Effector memory CD8-positive, alpha-beta T cell (primary cell): Measurements from ENCODE around the gene NPW.

Experiments used
- ATAC-seq: fragments of 150-1000 bp; cut with Tn5 transposase; replicated peaks from 2 replicates; pipeline ENCODE4 v1.10.0; 2021; ENCODE audit warnings: mild to moderate bottlenecking, moderate library complexity
- DNase-seq, 3 experiments: peaks; one replicate each; pipeline ENCODE4 v3.0.0; 2021
- H3K27ac Mint-ChIP-seq, 2 donors: one replicate each; pipeline ENCODE4 v1.8.0; 2022; ENCODE audit warnings: mild to moderate bottlenecking in 2 of 2, mixed read lengths in 2 of 2, moderate library complexity in 2 of 2
- H3K27me3 Mint-ChIP-seq, 2 donors: one replicate each; pipeline ENCODE4 v1.8.0; 2022; ENCODE audit warnings: mixed read lengths in 2 of 2
- H3K36me3 Mint-ChIP-seq: one replicate; pipeline ENCODE4 v1.8.0; 2022; ENCODE audit warnings: mild to moderate bottlenecking, moderate library complexity, mixed read lengths; ENCODE audit not compliant: insufficient read depth
- H3K4me1 Mint-ChIP-seq, 2 donors: one replicate each; pipeline ENCODE4 v1.8.0; 2022; ENCODE audit warnings: low read depth in 2 of 2, mixed read lengths in 2 of 2
- H3K4me3 Mint-ChIP-seq, 2 donors: one replicate each; pipeline ENCODE4 v1.8.0; 2022; ENCODE audit warnings: mild to moderate bottlenecking in 2 of 2, mixed read lengths in 2 of 2, moderate library complexity in 2 of 2
- H3K9me3 Mint-ChIP-seq, 2 donors: one replicate each; pipeline ENCODE4 v1.8.0; 2022; ENCODE audit warnings: mixed read lengths in 2 of 2

NPW gene

GRCh38 chr16:2058420-2058819, 38.8 kb downstream of the NPW start:
- Mint-ChIP-seq H3K36me3 (peaks cover 31% of the 10 kb centered on the region), H3K27ac (peak overlapping the region in 1 of 2 donors; percentile 77), H3K4me3 (no peak overlapping the region), H3K27me3 (no peaks in the 10 kb centered on the region), H3K4me1 (peaks cover 6% of the 10 kb centered on the region in 2 donors), H3K9me3 (no peaks in the 10 kb centered on the region)
- no peak for ATAC-seq
- DNase-seq: no peak

DNA sequence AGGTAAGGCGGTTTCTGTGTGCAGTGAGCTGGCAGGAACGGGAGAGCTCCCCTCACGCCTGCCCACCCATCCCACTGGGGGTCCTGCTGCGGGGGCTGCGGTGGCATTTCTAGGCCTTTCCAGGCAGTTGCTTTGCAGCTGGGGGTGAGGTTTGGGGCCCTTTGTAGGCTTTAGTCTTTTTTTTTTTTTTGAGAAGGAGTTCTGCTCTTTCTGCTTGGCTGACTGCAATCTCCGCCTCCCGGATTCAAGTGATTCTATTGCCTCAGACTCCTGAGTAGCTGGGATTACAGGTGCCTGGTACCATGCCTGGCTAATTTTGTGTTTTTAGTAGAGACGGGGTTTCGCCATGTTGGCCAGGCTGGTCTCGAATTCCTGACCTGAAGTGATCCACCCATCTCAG, 39.3 kb downstream of the NPW start:
- no peaks in the 10 kb centered on the region for H3K27me3 Mint-ChIP-seq
- no peaks in the 10 kb centered on the region for H3K9me3 Mint-ChIP-seq
- no peak overlapping the region for H3K4me3 Mint-ChIP-seq
- DNase-seq (no peak), ATAC-seq (no peak)
- H3K27ac Mint-ChIP-seq: no peak overlapping the region
- H3K4me1 Mint-ChIP-seq: peaks cover 4 to 6% of the 10 kb centered on the region in 2 donors
- peaks cover 27% of the 10 kb centered on the region for H3K36me3 Mint-ChIP-seq

- DNase-seq (no peak), ATAC-seq (no peak)
- no peaks in the 10 kb centered on the region for H3K27me3 Mint-ChIP-seq
- H3K36me3 Mint-ChIP-seq: peaks cover 26% of the 10 kb centered on the region
- H3K4me1 Mint-ChIP-seq: peaks cover 5 to 6% of the 10 kb centered on the region in 2 donors
- H3K4me3 Mint-ChIP-seq: no peak overlapping the region
- H3K27ac Mint-ChIP-seq: peak overlapping the region in 1 of 2 donors; percentile 12
- no peaks in the 10 kb centered on the region for H3K9me3 Mint-ChIP-seq
These were observed 40.8 kb downstream of the NPW start for GRCh38 chr16:2060346-2060745.

DNA sequence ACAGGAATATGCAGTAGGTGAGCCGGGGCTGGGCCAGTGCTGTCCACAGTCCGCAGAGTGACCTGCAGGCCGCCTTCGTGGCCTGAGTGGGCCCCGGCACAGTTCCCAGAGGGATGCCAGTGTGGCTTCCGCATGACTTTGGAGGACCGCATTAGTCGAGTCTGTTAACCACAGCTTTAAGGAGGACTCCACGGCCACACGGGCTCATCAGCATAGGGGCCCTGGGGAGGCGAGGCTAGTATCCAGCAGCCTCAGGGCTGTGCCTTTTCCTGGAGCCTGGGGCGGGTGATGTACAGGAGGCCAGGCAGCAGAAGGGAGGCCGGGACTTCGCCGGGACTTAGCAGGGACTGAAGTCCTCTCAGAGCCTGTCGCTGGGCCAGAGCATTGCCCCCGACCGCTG, 41.4 kb downstream of the NPW start:
- H3K4me3 Mint-ChIP-seq: no peak overlapping the region
- DNase-seq (no peak), ATAC-seq (no peak)
- H3K9me3 Mint-ChIP-seq: no peaks in the 10 kb centered on the region
- peaks cover 6 to 7% of the 10 kb centered on the region in 2 donors for H3K4me1 Mint-ChIP-seq
- peaks cover 26% of the 10 kb centered on the region for H3K36me3 Mint-ChIP-seq
- H3K27ac Mint-ChIP-seq: no peak overlapping the region
- H3K27me3 Mint-ChIP-seq: no peaks in the 10 kb centered on the region

- Mint-ChIP-seq H3K27ac (no peak overlapping the region), H3K27me3 (no peaks in the 10 kb centered on the region), H3K4me1 (peaks cover 6 to 7% of the 10 kb centered on the region in 2 donors), H3K4me3 (no peak overlapping the region), H3K9me3 (no peaks in the 10 kb centered on the region), H3K36me3 (peaks cover 31% of the 10 kb centered on the region)
- no peak for ATAC-seq
- no peak for DNase-seq
These were observed 41.9 kb downstream of the NPW start for GRCh38 chr16:2061526-2061925.

DNA sequence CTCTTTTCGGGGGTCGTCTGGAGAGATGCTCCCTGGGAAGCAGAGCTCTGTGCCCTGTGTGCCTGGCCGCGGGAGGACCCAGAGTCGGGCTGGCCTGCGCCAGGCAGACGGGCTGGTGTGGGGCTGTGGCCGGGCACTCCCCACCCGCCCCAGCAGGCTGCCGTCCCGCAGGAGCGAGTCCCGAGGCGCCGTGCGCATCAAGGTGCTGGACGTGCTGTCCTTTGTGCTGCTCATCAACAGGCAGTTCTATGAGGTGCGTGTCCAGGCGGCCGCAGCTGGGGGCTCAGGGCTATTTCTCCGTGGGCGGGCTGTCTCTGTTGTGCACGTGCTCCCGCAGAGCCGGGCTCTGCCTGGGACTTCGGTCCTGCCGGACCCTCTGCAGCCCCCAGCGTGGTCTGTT, 43.2 kb downstream of the NPW start:
- Mint-ChIP-seq H3K27ac (no peak overlapping the region), H3K9me3 (no peaks in the 10 kb centered on the region), H3K36me3 (peaks cover 34% of the 10 kb centered on the region), H3K4me3 (no peak overlapping the region), H3K27me3 (no peaks in the 10 kb centered on the region), H3K4me1 (peaks cover 6 to 7% of the 10 kb centered on the region in 2 donors)
- ATAC-seq (no peak), DNase-seq (no peak)

DNA sequence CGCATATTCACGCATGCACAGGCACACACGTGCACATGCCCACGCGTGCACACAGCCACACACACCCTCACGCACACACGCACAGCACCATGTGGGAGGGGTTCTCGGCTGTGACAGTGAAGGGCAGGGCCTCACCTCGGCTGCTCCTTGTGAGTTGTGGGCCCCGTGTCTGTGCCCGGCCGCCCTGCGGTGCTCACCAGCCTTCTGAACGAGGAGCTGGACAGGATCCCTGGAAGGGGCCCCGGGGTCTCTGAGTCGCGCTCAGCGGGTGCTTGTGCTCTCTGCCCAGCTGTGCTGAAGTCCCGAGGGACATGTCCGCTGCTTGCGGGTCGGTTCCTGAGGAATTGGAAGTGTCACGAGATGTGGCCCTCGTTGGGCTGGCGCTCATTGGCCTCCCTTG, 44.3 kb downstream of the NPW start:
- no peaks in the 10 kb centered on the region for H3K27me3 Mint-ChIP-seq
- H3K4me3 Mint-ChIP-seq: no peak overlapping the region
- no peak overlapping the region for H3K27ac Mint-ChIP-seq
- H3K4me1 Mint-ChIP-seq: peaks cover 0 to 3% of the 10 kb centered on the region in 2 donors
- H3K36me3 Mint-ChIP-seq: peaks cover 34% of the 10 kb centered on the region
- ATAC-seq (no peak), DNase-seq (no peak)
- no peaks in the 10 kb centered on the region for H3K9me3 Mint-ChIP-seq

- Mint-ChIP-seq H3K27ac (no peak overlapping the region), H3K36me3 (peaks cover 32% of the 10 kb centered on the region), H3K9me3 (no peaks in the 10 kb centered on the region), H3K27me3 (no peaks in the 10 kb centered on the region), H3K4me1 (peaks cover 0 to 3% of the 10 kb centered on the region in 2 donors), H3K4me3 (no peak overlapping the region)
- DNase-seq (no peak), ATAC-seq (no peak)
These were observed 44.9 kb downstream of the NPW start for GRCh38 chr16:2064368-2064945.

GRCh38 chr16:2066139-2066538, 46.6 kb downstream of the NPW start:
- H3K4me1 Mint-ChIP-seq: peaks cover 0 to 3% of the 10 kb centered on the region in 2 donors
- ATAC-seq (no peak), DNase-seq (no peak)
- no peaks in the 10 kb centered on the region for H3K27me3 Mint-ChIP-seq
- H3K27ac Mint-ChIP-seq: no peak overlapping the region
- peaks cover 34% of the 10 kb centered on the region for H3K36me3 Mint-ChIP-seq
- no peak overlapping the region for H3K4me3 Mint-ChIP-seq
- H3K9me3 Mint-ChIP-seq: no peaks in the 10 kb centered on the region
